Measurements from ENCODE around the gene THAP5.

THAP5 gene

GRCh38 chr7:108592646-108593201, 23.2 kb upstream of the THAP5 start:
- TF ChIP-seq, protein P1, sequence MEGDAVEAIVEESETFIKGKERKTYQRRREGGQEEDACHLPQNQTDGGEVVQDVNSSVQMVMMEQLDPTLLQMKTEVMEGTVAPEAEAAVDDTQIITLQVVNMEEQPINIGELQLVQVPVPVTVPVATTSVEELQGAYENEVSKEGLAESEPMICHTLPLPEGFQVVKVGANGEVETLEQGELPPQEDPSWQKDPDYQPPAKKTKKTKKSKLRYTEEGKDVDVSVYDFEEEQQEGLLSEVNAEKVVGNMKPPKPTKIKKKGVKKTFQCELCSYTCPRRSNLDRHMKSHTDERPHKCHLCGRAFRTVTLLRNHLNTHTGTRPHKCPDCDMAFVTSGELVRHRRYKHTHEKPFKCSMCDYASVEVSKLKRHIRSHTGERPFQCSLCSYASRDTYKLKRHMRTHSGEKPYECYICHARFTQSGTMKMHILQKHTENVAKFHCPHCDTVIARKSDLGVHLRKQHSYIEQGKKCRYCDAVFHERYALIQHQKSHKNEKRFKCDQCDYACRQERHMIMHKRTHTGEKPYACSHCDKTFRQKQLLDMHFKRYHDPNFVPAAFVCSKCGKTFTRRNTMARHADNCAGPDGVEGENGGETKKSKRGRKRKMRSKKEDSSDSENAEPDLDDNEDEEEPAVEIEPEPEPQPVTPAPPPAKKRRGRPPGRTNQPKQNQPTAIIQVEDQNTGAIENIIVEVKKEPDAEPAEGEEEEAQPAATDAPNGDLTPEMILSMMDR (IDR thresholded peaks at IDR 0.05): peak; percentile 68

GRCh38 chr7:108590606-108591005, 21.1 kb upstream of the THAP5 start:
- TF ChIP-seq, protein P1 (IDR thresholded peaks at IDR 0.05): no peak

DNA sequence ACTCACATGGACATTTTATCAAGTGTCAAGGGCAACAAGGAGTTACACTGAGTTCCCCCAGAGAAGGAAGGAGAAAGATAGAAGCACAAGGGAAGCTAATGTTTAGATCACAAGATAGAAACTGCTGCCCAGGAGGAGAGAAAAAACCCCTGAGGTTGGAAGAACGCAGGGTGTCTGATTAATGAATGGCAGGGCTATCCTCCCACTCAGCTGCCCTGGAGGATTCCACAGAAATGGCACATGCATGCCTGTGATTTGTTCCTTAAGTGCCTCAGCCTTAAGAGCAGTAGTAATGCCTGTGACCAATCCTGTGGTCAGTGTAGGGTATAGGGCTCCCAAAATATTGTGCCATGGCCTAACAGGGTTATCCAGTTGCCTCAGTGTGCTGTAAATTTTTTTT, 20.4 kb upstream of the THAP5 start:
- TF ChIP-seq, protein P1 (IDR thresholded peaks at IDR 0.05): no peak

DNA sequence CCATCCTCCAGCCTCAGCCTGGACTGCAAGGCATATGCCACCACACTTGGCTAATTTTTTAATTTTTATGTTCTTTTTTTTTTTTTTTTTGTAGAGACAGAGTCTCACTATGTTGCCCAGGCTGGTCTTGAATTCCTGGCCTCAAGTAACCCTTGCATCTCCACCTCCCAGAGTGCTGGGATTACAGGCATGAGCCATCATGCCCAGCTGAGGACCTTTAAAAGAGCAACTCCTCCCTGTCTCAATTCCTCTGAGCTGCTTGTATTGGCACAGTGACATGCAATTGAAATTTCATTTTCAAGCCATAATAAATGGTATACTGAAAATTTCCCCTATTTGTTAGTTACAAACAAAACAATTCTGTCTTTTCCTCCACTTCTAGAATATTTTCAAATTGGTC, 19.7 kb upstream of the THAP5 start:
- TF ChIP-seq, protein P1 (IDR thresholded peaks at IDR 0.05): no peak

- TF ChIP-seq, protein P1 (IDR thresholded peaks at IDR 0.05): no peak
These were observed 16.8 kb upstream of the THAP5 start for GRCh38 chr7:108586274-108586710.

GRCh38 chr7:108585843-108586242, 16.3 kb upstream of the THAP5 start:
- TF ChIP-seq, protein P1 (IDR thresholded peaks at IDR 0.05): no peak

DNA sequence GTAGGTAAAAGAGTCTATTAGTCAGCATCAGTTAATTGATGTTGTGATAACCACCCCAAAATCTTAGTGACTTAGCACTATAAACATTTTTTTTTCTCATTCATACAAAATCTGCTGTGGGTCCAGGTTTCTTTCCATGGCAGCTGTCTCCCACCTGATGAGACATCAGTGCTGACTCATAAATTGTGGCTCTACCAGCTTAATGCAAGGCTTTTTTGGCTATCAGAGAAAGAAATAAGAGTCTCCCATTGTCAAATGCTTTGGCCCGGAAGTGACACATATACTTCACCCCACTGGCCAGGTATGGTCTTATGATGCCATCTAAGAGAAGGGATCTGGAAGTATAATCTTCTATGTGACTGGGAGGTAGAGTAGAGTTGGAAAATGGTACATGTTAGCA, 14.7 kb upstream of the THAP5 start:
- TF ChIP-seq, protein P1 (IDR thresholded peaks at IDR 0.05): no peak

All from LNCAP (cell line).